Endothelial cell of umbilical vein (primary cell): ENCODE measurements around the gene NKX1-1. TPM values are rescaled to one million over a fixed set of nuclear protein-coding genes. Genes with fewer than 3 reads are reported as not detected.

ENCODE experiments used
- BruUV-seq: library from RNA; stranded (reverse); fragments of 400-500 nt; replicated peaks from 2 replicates; lab custom pipeline; 2021; lab: Mats Ljungman, UMichigan
- CTCF ChIA-PET: fragments of 300-600, 350-600 bp; sonication (Branson Sonifier 250); formaldehyde crosslinking; loops from one replicate; lab custom pipeline; 2021; ENCODE audit warnings: antibody characterized with exemption, inconsistent platforms; lab: Charles Lee
- POLR2A ChIA-PET: fragments of 300-600, 350-600 bp; sonication (Branson Sonifier 250); formaldehyde crosslinking; loops from one replicate; lab custom pipeline; 2021; ENCODE audit warnings: antibody characterized with exemption, inconsistent platforms; lab: Charles Lee
- DNase-seq: peaks from one replicate; pipeline ENCODE4 v3.0.0-alpha.2; 2011; ENCODE audit warnings: low read depth, low spot score
- FAIRE-seq: peaks from 2 replicates; lab custom pipeline; 2011; peaks lifted over from hg19 to GRCh38; lab: Jason Lieb, UNC
- H2AFZ ChIP-seq: 2 replicates; pipeline ENCODE4 v1.6.0; 2012; ENCODE audit warnings: low read depth, low read length, control low read depth, inconsistent platforms
- H3K27ac ChIP-seq: 2 replicates; pipeline ENCODE4 v1.5.1; 2011; ENCODE audit warnings: low read depth, mild to moderate bottlenecking, control low read depth, low read length, moderate library complexity; ENCODE audit not compliant: insufficient read depth
- H3K27me3 ChIP-seq, 2 experiments: 2 replicates each; pipeline versions ENCODE4 v1.6.0 to v1.6.1; 2011; ENCODE audit warnings: low read length in 2 of 2, mixed read lengths in 1 of 2; ENCODE audit not compliant: control insufficient read depth in 2 of 2, insufficient read depth in 2 of 2
- H3K36me3 ChIP-seq, 2 experiments: 2 replicates in 1 of 2; 3 replicates in 1 of 2; pipeline ENCODE4 v1.5.1; 2011; ENCODE audit warnings: low read length in 2 of 2, mild to moderate bottlenecking in 1 of 2, moderate library complexity in 1 of 2; ENCODE audit not compliant: control insufficient read depth in 2 of 2, insufficient read depth in 2 of 2; ENCODE audit errors: extremely low read depth in 1 of 2
- H3K4me1 ChIP-seq: 3 replicates; pipeline ENCODE4 v1.5.1; 2011; ENCODE audit warnings: mild to moderate bottlenecking, low read length; ENCODE audit not compliant: control insufficient read depth, insufficient read depth; ENCODE audit errors: extremely low read depth
- H3K4me2 ChIP-seq: 2 replicates; pipeline ENCODE4 v1.6.1; 2011; ENCODE audit warnings: low read length, control low read depth, mixed read lengths; ENCODE audit not compliant: insufficient read depth
- H3K4me3 ChIP-seq, 3 experiments: fragments of 200-600 bp in 1 of 3; sonication (generic), shearing (Covaris generic) in 1 of 3; replicated peaks in 1 of 3; 2 replicates each; pipeline ENCODE4 v1.5.1; 2011 to 2016; ENCODE audit warnings: control low read depth in 3 of 3, low read length in 3 of 3, mild to moderate bottlenecking in 2 of 3, inconsistent platforms in 1 of 3, low read depth in 1 of 3, moderate library complexity in 1 of 3; ENCODE audit not compliant: insufficient read depth in 1 of 3
- H3K79me2 ChIP-seq: 2 replicates; pipeline ENCODE4 v1.6.0; 2012; ENCODE audit warnings: low read length, inconsistent platforms; ENCODE audit not compliant: control insufficient read depth, insufficient read depth
- H3K9ac ChIP-seq: replicated peaks from 2 replicates; pipeline ENCODE3; 2011; ENCODE audit warnings: low read length, control low read depth; ENCODE audit not compliant: insufficient read depth; ENCODE audit errors: extremely low read depth
- H3K9me1 ChIP-seq: replicated peaks from 3 replicates; pipeline ENCODE4 v1.6.0; 2011; ENCODE audit warnings: mild to moderate bottlenecking, low read length; ENCODE audit not compliant: control insufficient read depth, insufficient read depth; ENCODE audit errors: extremely low read depth
- H3K9me3 ChIP-seq: replicated peaks from 2 replicates; pipeline ENCODE4 v1.5.1; 2012; ENCODE audit warnings: low read length, inconsistent platforms; ENCODE audit not compliant: control insufficient read depth, insufficient read depth
- H4K20me1 ChIP-seq: replicated peaks from 2 replicates; pipeline ENCODE3; 2011; ENCODE audit warnings: mild to moderate bottlenecking, low read length; ENCODE audit not compliant: control insufficient read depth, insufficient read depth; ENCODE audit errors: extremely low read depth
- CTCF ChIP-seq, 2 donors: IDR thresholded peaks; 1 replicate in 1 of 2; 2 replicates in 1 of 2; pipeline ENCODE4 v1.5.1; 2011; ENCODE audit warnings: low read length in 2 of 2, mild to moderate bottlenecking in 2 of 2, moderate library complexity in 2 of 2, control low read depth in 1 of 2, inconsistent platforms in 1 of 2, low read depth in 1 of 2; ENCODE audit not compliant: insufficient read depth in 1 of 2; ENCODE audit errors: extremely low read depth in 1 of 2
- EZH2 ChIP-seq: IDR thresholded peaks from 2 replicates; pipeline ENCODE4 v1.6.1; 2012; ENCODE audit warnings: borderline replicate concordance, low read depth, mild to moderate bottlenecking, moderate library complexity, low read length, inconsistent platforms; ENCODE audit not compliant: severe bottlenecking
- FOS ChIP-seq: IDR thresholded peaks from 2 replicates; pipeline ENCODE4 v1.6.1; 2011; ENCODE audit warnings: mild to moderate bottlenecking, low read length, moderate library complexity, borderline replicate concordance; ENCODE audit not compliant: insufficient read depth
- GATA2 ChIP-seq: IDR thresholded peaks from 2 replicates; pipeline ENCODE4 v1.7.0; 2011; ENCODE audit warnings: low read depth, mild to moderate bottlenecking, moderate library complexity, mixed read lengths, low read length; ENCODE audit not compliant: insufficient read length, insufficient read depth
- JUN ChIP-seq: IDR thresholded peaks from 2 replicates; pipeline ENCODE4 v1.6.1; 2011; ENCODE audit warnings: borderline replicate concordance, low read depth; ENCODE audit not compliant: insufficient read length, insufficient read depth
- MAX ChIP-seq: IDR thresholded peaks from 2 replicates; pipeline ENCODE4 v1.6.1; 2011; ENCODE audit not compliant: insufficient read depth, insufficient read length
- MYC ChIP-seq: IDR thresholded peaks from one replicate; pipeline ENCODE4 v1.6.1; 2011; ENCODE audit warnings: mild to moderate bottlenecking, low read depth, low read length
- POLR2A ChIP-seq: IDR thresholded peaks from 2 replicates; pipeline ENCODE4 v1.6.1; 2012; ENCODE audit warnings: low read depth, mild to moderate bottlenecking, control low read depth, low read length
- POLR2AphosphoS5 ChIP-seq: IDR thresholded peaks from 2 replicates; pipeline ENCODE4 v1.6.1; 2012; ENCODE audit warnings: low read depth, mild to moderate bottlenecking, control low read depth, low read length, moderate library complexity; ENCODE audit not compliant: insufficient read depth
- dilution Hi-C: fragments of 300-500 bp; cut with MboI; formaldehyde crosslinking; loops from one replicate; pipeline ENCODE4 v1.15.0; 2019; ENCODE audit warnings: low sequenced_read_pairs; ENCODE audit not compliant: extremely low pct_ligation_motif_present
- intact Hi-C: fragments of 100-400 bp; cut with micrococcal nuclease; formaldehyde crosslinking; loops from one replicate; pipeline ENCODE4 v1.10.0; 2022
- polyA plus RNA-seq, 4 experiments: library from polyadenylated mRNA; depleted of rRNA in 3 of 4; stranded (reverse) in 3 of 4; unstranded in 1 of 4; fragments of >200 nt; gene quantifications; 2 replicates each; pipeline versions ENCODE4 v1.2.1 to v1.2.3, GENCODE V29; 2011 to 2012; ENCODE audit warnings: missing spikeins in 1 of 4
- total RNA-seq: library from RNA; stranded (reverse); gene quantifications from 2 replicates; pipeline ENCODE4 v1.2.3, GENCODE V29; 2021

NKX1-1 gene
- total and polyA plus RNA-seq, 2 donors (not counting 3 experiments of a cell fraction or from before 2014, with no cell fraction given) = not detected

DNA sequence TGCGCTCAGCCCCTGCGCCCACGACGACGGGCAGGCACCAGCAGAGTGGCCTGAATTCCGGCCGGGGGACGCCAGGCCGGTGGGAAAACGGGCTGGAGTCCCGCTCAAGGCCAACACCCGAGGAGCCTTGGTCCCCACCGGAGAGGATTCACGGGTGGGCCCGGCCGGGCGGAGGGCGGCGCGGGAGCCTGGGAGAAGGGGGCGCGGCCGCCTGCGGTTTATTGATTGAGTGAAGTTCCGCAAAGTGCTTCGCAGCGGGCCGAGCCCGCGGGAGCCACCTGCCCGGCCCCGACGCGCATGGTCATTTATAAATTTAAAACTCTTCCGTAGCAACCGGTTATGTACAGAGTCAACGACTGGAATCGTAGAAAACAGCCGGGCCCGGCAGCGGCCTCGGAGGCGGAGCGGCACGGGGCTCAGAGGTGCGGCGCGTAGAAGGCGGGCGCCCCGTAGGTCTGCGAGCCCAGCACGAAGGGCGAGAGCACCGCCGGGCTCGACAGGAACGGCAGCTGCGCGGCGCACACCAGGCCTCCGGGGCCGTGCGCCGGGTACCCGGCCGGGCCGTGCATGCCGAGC, 3.6 kb downstream of the NKX1-1 start:
- Histone ChIP-seq H4K20me1 (no peaks in the 10 kb centered on the region), H3K9me3 (peaks cover 2% of the 10 kb centered on the region), H3K4me3 (no peak overlapping the region), H3K9ac (no peak overlapping the region), H3K27ac (no peak overlapping the region), H3K79me2 (no peaks in the 10 kb centered on the region), H3K9me1 (no peaks in the 10 kb centered on the region), H2AFZ (no peak overlapping the region), H3K36me3 (no peaks in the 10 kb centered on the region), H3K4me1 (no peaks in the 10 kb centered on the region), H3K27me3 (peaks cover 38 to 63% of the 10 kb centered on the region in 2 experiments), H3K4me2 (no peak overlapping the region)
- CTCF ChIA-PET = no interaction called here
- TF ChIP-seq EZH2 (peak; percentile 86), MAX (no peak)
- intact Hi-C loops (no loop called here), dilution Hi-C loops (no loop called here)
- POLR2A ChIA-PET = no interaction called here
- no TSS peak for BruUV-seq
- DNase-seq = no peak
- no peak for FAIRE-seq

- H3K4me1 ChIP-seq = no peaks in the 10 kb centered on the region
- no peak overlapping the region for H3K9ac ChIP-seq
- intact Hi-C loops (no loop called here), dilution Hi-C loops (no loop called here)
- no peaks in the 10 kb centered on the region for H3K36me3 ChIP-seq
- ChIA-PET POLR2A (no interaction called here), CTCF (no interaction called here)
- no peak overlapping the region for H3K4me2 ChIP-seq
- peaks cover 5% of the 10 kb centered on the region for H3K9me3 ChIP-seq
- no peak for DNase-seq
- no TSS peak for BruUV-seq
- no peaks in the 10 kb centered on the region for H4K20me1 ChIP-seq
- TF ChIP-seq POLR2AphosphoS5 (no peak), MYC (no peak), EZH2 (no peak), JUN (no peak), GATA2 (no peak), FOS (no peak), MAX (no peak), POLR2A (no peak), CTCF (IDR thresholded peaks at IDR 0.05; ENCODE audit: extremely low read depth in 1 of 2, insufficient read depth in 1 of 2, low read depth in 1 of 2, low read length in 2 of 2) (no peak)
- H3K27me3 ChIP-seq = peaks cover 33 to 58% of the 10 kb centered on the region in 2 experiments
- no peaks in the 10 kb centered on the region for H3K79me2 ChIP-seq
- FAIRE-seq = no peak
- no peak overlapping the region for H3K4me3 ChIP-seq
- no peaks in the 10 kb centered on the region for H3K9me1 ChIP-seq
- H3K27ac ChIP-seq = no peak overlapping the region
- H2AFZ ChIP-seq = no peak overlapping the region
Observed at GRCh38 chr4:1402021-1402515, 4.2 kb downstream of the NKX1-1 start.
